ENCODE data around the gene MAPT. TPM values are rescaled to one million over a fixed set of nuclear protein-coding genes. Genes with fewer than 3 reads are reported as not detected.
"Not testable (repeated sequence)": the region's sequence is repeated elsewhere in the genome, so short reads cannot be mapped to it uniquely, and the experiment has no call there.

The MAPT gene
- total RNA-seq, 1 donor from 2014 or later = 23.5 TPM

DNA sequence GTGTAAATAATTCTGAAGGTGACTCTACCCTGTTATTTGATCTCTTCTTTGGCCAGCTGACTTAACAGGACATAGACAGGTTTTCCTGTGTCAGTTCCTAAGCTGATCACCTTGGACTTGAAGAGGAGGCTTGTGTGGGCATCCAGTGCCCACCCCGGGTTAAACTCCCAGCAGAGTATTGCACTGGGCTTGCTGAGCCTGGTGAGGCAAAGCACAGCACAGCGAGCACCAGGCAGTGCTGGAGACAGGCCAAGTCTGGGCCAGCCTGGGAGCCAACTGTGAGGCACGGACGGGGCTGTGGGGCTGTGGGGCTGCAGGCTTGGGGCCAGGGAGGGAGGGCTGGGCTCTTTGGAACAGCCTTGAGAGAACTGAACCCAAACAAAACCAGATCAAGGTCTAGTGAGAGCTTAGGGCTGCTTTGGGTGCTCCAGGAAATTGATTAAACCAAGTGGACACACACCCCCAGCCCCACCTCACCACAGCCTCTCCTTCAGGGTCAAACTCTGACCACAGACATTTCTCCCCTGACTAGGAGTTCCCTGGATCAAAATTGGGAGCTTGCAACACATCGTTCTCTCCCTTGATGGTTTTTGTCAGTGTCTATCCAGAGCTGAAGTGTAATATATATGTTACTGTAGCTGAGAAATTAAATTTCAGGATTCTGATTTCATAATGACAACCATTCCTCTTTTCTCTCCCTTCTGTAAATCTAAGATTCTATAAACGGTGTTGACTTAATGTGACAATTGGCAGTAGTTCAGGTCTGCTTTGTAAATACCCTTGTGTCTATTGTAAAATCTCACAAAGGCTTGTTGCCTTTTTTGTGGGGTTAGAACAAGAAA is 109.8 kb downstream of the MAPT start:
- DNase-seq (ENCODE audit: low spot score) = no peak

DNA sequence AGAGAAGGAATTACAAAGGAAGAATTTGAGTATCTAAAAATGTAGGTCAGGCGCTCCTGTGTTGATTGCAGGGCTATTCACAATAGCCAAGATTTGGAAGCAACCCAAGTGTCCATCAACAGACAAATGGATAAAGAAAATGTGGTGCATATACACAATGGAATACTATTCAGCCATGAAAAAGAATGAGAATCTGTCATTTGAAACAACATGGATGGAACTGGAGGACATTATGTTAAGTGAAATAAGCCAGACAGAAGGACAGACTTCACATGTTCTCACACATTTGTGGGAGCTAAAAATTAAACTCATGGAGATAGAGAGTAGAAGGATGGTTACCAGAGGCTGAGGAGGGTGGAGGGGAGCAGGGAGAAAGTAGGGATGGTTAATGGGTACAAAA is 111.7 kb downstream of the MAPT start:
- DNase-seq (ENCODE audit: low spot score) = not testable (repeated sequence)

- no peak for DNase-seq (ENCODE audit: low spot score)
These were observed 113.2 kb downstream of the MAPT start for GRCh38 chr17:46007461-46007965.

DNA sequence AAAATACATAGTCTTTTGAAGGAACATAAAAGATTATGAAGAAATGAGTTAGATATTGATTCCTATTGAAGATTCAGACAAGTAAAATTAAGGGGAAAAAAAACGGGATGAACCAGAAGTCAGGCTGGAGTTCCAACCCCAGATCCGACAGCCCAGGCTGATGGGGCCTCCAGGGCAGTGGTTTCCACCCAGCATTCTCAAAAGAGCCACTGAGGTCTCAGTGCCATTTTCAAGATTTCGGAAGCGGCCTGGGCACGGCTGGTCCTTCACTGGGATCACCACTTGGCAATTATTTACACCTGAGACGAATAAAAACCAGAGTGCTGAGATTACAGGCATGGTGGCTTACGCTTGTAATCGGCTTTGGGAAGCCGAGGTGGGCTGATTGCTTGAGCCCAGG is 114.2 kb downstream of the MAPT start:
- DNase-seq (ENCODE audit: low spot score) = no peak

- no peak for DNase-seq (ENCODE audit: low spot score)
These were observed 115.6 kb downstream of the MAPT start for GRCh38 chr17:46009681-46010596.

- no peak for DNase-seq (ENCODE audit: low spot score)
These were observed 116.3 kb downstream of the MAPT start for GRCh38 chr17:46010597-46011186.

GRCh38 chr17:46011711-46012505 is 117.6 kb downstream of the MAPT start:
- DNase-seq (ENCODE audit: low spot score) = no peak

DNA sequence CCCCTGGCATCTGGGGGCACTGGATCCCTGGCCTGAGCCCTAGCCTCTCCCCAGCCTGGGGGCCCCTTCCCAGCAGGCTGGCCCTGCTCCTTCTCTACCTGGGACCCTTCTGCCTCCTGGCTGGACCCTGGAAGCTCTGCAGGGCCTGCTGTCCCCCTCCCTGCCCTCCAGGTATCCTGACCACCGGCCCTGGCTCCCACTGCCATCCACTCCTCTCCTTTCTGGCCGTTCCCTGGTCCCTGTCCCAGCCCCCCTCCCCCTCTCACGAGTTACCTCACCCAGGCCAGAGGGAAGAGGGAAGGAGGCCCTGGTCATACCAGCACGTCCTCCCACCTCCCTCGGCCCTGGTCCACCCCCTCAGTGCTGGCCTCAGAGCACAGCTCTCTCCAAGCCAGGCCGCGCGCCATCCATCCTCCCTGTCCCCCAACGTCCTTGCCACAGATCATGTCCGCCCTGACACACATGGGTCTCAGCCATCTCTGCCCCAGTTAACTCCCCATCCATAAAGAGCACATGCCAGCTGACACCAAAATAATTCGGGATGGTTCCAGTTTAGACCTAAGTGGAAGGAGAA is 118.2 kb downstream of the MAPT start:
- no peak for DNase-seq (ENCODE audit: low spot score)

GRCh38 chr17:46013127-46013501 is 118.8 kb downstream of the MAPT start:
- DNase-seq (ENCODE audit: low spot score) = no peak

DNA sequence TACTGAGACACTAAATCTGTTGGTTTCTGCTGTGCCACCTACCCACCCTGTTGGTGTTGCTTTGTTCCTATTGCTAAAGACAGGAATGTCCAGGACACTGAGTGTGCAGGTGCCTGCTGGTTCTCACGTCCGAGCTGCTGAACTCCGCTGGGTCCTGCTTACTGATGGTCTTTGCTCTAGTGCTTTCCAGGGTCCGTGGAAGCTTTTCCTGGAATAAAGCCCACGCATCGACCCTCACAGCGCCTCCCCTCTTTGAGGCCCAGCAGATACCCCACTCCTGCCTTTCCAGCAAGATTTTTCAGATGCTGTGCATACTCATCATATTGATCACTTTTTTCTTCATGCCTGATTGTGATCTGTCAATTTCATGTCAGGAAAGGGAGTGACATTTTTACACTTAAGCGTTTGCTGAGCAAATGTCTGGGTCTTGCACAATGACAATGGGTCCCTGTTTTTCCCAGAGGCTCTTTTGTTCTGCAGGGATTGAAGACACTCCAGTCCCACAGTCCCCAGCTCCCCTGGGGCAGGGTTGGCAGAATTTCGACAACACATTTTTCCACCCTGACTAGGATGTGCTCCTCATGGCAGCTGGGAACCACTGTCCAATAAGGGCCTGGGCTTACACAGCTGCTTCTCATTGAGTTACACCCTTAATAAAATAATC is 119.3 kb downstream of the MAPT start:
- no peak for DNase-seq (ENCODE audit: low spot score)

- DNase-seq (ENCODE audit: low spot score) = peak; percentile 74
These were observed 125.1 kb downstream of the MAPT start for GRCh38 chr17:46019408-46019925.

DNA sequence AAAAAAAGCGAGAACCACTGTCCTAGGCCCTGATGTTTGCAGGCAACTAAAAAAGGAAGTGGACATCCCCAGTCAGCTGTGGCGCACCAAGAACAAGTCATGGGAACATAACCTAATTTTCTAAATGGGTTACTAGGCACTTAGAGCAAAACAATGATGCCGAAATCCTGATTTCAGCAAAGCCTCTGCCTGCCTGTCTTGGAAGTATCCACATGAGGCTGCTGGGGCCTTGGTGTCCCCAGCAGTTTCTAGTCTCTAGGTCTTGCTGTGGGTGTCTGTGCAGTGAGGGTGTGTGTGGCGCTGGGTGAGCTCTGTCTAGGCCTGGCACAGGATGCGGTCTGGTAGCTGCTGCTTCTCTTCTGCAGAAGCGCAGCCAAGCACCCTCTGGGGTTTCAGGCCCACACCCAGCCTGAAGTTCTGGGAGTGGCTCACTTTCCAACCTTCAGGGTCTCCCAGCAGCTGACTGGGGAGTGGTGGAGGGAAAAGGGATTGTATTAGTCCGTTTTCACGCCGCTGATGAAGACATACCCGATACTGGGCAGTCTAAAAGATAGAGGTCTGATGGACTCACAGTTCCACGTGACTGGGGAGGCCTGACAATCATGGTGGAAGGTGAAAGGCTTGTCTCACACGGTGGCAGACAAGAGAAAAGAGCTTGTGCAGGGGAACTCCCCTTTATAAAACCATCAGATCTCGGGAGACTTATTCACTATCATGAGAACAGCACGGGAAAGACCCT is 125.8 kb downstream of the MAPT start:
- DNase-seq (ENCODE audit: low spot score) = no peak

DNA sequence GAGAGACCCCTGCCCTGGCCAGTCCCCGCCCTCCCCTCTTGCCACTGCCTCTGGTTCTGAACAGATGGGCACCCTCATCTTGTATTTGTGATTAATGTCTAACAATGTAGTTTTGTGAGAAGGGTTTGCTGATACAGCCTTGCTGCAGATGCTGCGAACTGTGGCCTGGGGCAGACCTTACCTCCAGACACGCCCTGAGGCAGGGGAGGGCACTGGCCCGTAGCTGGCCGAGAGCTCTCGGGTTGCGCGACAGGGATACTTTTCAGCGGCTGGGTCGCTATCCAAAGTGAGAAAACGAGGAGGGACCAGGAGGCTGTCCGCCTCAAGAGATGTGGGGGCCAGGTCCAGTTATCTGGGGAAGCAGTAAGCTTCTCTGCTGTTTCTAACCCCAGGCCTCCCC is 126.6 kb downstream of the MAPT start:
- no peak for DNase-seq (ENCODE audit: low spot score)

DNA sequence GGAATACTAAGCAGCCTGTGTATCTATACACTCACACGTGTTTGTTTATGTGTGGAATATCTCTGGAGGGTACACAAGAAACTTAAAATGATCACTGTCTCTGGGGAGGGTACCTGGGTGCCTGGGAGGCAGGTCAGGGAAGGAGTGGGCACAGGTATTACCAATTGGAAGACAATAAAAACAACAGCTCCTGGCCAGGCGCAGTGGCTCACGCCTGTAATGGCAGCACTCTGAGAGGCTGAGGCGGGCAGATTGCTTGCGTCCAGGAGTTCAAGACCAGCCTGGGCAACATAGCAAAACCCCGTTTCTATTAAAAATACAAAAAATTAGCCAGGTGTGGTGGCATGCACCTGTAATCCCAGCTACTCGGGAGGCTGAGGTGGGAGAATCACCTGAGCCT is 129.0 kb downstream of the MAPT start:
- DNase-seq (ENCODE audit: low spot score) = not testable (repeated sequence)

DNA sequence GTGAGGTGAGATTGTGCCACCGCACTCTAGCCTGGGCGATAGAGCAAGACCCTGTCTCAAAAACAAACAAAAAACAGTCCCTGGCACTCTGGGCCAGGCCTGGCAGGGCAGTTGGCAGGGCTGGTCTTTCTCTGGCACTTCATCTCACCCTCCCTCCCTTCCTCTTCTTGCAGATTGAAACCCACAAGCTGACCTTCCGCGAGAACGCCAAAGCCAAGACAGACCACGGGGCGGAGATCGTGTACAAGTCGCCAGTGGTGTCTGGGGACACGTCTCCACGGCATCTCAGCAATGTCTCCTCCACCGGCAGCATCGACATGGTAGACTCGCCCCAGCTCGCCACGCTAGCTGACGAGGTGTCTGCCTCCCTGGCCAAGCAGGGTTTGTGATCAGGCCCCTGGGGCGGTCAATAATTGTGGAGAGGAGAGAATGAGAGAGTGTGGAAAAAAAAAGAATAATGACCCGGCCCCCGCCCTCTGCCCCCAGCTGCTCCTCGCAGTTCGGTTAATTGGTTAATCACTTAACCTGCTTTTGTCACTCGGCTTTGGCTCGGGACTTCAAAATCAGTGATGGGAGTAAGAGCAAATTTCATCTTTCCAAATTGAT is 129.5 kb downstream of the MAPT start:
- DNase-seq (ENCODE audit: low spot score) = no peak

DNA sequence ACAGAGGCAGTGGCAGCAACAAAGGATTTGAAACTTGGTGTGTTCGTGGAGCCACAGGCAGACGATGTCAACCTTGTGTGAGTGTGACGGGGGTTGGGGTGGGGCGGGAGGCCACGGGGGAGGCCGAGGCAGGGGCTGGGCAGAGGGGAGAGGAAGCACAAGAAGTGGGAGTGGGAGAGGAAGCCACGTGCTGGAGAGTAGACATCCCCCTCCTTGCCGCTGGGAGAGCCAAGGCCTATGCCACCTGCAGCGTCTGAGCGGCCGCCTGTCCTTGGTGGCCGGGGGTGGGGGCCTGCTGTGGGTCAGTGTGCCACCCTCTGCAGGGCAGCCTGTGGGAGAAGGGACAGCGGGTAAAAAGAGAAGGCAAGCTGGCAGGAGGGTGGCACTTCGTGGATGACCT is 130.2 kb downstream of the MAPT start:
- DNase-seq (ENCODE audit: low spot score) = no peak

- no peak for DNase-seq (ENCODE audit: low spot score)
These were observed 130.7 kb downstream of the MAPT start for GRCh38 chr17:46025060-46025459.

GRCh38 chr17:46025510-46026165 is 131.3 kb downstream of the MAPT start:
- DNase-seq (ENCODE audit: low spot score) = no peak

Data from mesenteric fat pad (tissue), 1 donor.